ENCODE results near the gene SGF29. TPM values are rescaled to one million over a fixed set of nuclear protein-coding genes. Genes with fewer than 3 reads are reported as not detected.

SGF29 gene
- total and polyA plus RNA-seq, 9 of the 15 experiments (the other 6 are each of a cell fraction or from before 2014, with no cell fraction given), result 2.6 to 36.1 (median 21.2) TPM

DNA sequence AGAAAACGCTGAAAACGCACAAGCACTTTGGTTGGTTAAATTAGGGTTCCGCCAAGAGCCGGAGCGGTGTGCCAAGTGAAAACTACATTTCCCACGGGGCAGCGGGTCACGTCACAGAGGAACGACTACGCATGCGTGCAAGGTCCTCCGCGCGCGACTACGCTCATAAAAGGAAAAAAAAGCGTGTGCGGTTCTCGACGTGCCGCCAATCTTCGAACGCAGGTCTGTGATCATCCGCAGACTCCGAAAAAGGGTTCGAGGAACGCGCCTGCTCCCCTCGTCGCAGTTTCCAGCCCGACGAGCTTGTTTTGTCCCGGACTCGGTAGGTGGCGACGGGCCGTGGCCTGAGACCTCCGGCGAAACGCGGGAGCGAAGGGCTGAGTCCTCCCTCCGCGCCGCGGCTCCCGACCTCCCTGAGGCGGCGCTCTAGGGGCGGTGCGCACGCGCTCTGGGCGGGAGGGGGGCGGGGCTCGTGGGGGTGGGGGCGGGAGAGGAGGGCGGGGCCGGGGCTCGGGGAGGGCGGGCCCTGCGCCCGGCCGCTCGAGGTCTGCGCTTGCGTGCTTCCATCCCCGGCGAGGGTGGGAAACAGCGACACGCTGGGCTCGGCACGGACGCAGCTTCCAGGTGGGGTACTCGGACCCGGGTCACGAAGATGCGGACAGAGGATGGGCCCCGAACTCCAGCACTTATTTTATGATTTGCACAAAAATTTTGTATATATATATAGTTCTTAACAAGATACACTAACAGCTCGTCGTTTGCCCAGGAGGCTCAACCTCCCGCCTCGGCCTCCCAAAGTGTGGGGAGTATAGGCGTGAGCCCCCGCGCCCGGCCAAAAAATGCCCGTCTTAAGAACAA is at the start of gene SGF29 (continued):
- TF ChIP-seq, protein P1, sequence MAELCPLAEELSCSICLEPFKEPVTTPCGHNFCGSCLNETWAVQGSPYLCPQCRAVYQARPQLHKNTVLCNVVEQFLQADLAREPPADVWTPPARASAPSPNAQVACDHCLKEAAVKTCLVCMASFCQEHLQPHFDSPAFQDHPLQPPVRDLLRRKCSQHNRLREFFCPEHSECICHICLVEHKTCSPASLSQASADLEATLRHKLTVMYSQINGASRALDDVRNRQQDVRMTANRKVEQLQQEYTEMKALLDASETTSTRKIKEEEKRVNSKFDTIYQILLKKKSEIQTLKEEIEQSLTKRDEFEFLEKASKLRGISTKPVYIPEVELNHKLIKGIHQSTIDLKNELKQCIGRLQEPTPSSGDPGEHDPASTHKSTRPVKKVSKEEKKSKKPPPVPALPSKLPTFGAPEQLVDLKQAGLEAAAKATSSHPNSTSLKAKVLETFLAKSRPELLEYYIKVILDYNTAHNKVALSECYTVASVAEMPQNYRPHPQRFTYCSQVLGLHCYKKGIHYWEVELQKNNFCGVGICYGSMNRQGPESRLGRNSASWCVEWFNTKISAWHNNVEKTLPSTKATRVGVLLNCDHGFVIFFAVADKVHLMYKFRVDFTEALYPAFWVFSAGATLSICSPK (IDR thresholded peaks at IDR 0.05; ENCODE audit: borderline replicate concordance), result no peak
- TF ChIP-seq, protein P2, sequence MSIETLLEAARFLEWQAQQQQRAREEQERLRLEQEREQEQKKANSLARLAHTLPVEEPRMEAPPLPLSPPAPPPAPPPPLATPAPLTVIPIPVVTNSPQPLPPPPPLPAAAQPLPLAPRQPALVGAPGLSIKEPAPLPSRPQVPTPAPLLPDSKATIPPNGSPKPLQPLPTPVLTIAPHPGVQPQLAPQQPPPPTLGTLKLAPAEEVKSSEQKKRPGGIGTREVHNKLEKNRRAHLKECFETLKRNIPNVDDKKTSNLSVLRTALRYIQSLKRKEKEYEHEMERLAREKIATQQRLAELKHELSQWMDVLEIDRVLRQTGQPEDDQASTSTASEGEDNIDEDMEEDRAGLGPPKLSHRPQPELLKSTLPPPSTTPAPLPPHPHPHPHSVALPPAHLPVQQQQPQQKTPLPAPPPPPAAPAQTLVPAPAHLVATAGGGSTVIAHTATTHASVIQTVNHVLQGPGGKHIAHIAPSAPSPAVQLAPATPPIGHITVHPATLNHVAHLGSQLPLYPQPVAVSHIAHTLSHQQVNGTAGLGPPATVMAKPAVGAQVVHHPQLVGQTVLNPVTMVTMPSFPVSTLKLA (conservative IDR thresholded peaks at IDR 0.05), result peak; percentile 66 to 81; a peak in 3 of 4 replicates
- TF ChIP-seq HNRNPLL (IDR thresholded peaks at IDR 0.05; ENCODE audit: low read depth, low read length, poor library complexity, severe bottlenecking) (peak; percentile 52), POLR2AphosphoS5 (IDR thresholded peaks at IDR 0.05; ENCODE audit: control insufficient read depth, insufficient read depth, low read depth, low read length) (peak; percentile 93), DDX20 (tag; IDR thresholded peaks at IDR 0.05; ENCODE audit: low read depth) (no peak), ZKSCAN8 (CRISPR knock-in tag; IDR thresholded peaks at IDR 0.05) (no peak), SRF (CRISPR knock-in tag; IDR thresholded peaks at IDR 0.05) (peak in 1 of 2 experiments; percentile 84; a peak in 2 of 4 replicates), HDAC1 (IDR thresholded peaks at IDR 0.05) (peak in 1 of 2 experiments; percentile 74; a peak in 1 of 4 replicates), PTBP1 (IDR thresholded peaks at IDR 0.05; ENCODE audit: low read depth, low read length) (no peak), ZNF24 (IDR thresholded peaks at IDR 0.05) (no peak), JUN (IDR thresholded peaks at IDR 0.05; ENCODE audit: borderline replicate concordance, low read depth, low read length) (no peak), JUN (CRISPR knock-in tag; IDR thresholded peaks at IDR 0.05; ENCODE audit: borderline replicate concordance) (no peak), CHCHD3 (CRISPR knock-in tag; IDR thresholded peaks at IDR 0.05) (no peak), DNMT1 (IDR thresholded peaks at IDR 0.05) (no peak), KLF10 (CRISPR knock-in tag; IDR thresholded peaks at IDR 0.05) (no peak), CHD2 (IDR thresholded peaks at IDR 0.05; ENCODE audit: low read depth, low read length) (peak; percentile 41; the same call in 1 of the 2 replicates), TAF15 (IDR thresholded peaks at IDR 0.05; ENCODE audit: low read depth, low read length) (no peak), NELFE (IDR thresholded peaks at IDR 0.05; ENCODE audit: insufficient read depth, insufficient read length) (no peak)
- TF ChIP-seq, protein P3, sequence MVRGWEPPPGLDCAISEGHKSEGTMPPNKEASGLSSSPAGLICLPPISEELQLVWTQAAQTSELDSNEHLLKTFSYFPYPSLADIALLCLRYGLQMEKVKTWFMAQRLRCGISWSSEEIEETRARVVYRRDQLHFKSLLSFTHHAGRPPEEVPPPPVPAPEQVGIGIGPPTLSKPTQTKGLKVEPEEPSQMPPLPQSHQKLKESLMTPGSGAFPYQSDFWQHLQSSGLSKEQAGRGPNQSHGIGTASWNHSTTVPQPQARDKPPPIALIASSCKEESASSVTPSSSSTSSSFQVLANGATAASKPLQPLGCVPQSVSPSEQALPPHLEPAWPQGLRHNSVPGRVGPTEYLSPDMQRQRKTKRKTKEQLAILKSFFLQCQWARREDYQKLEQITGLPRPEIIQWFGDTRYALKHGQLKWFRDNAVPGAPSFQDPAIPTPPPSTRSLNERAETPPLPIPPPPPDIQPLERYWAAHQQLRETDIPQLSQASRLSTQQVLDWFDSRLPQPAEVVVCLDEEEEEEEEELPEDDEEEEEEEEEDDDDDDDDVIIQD (CRISPR knock-in tag; IDR thresholded peaks at IDR 0.05), result no peak
- TF ChIP-seq, protein P4, sequence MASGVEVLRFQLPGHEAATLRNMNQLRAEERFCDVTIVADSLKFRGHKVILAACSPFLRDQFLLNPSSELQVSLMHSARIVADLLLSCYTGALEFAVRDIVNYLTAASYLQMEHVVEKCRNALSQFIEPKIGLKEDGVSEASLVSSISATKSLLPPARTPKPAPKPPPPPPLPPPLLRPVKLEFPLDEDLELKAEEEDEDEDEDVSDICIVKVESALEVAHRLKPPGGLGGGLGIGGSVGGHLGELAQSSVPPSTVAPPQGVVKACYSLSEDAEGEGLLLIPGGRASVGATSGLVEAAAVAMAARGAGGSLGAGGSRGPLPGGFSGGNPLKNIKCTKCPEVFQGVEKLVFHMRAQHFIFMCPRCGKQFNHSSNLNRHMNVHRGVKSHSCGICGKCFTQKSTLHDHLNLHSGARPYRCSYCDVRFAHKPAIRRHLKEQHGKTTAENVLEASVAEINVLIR (CRISPR knock-in tag; IDR thresholded peaks at IDR 0.05), result peak; percentile 71
